Measurements from ENCODE around the gene SATB2.

Gene SATB2
- 0 to 0.36 (median 0.15) reads per million in 4 donors for total RNA-seq

GRCh38 chr2:199457147-199458008 is at the start of gene SATB2:
SATB2 (minus strand) TSS chr2:199457939; CDS start chr2:199456037, 1,902 bp downstream.
- DNase-seq, result no peak

- DNase-seq, result no peak
Measured at GRCh38 chr2:199505755-199506403, 48.1 kb upstream of the SATB2 start.

- no peak for DNase-seq
Measured at GRCh38 chr2:199503148-199503547, 45.4 kb upstream of the SATB2 start.

- DNase-seq, result no peak
Measured at GRCh38 chr2:199499005-199499404, 41.3 kb upstream of the SATB2 start.

GRCh38 chr2:199495147-199495546 is 37.4 kb upstream of the SATB2 start:
- DNase-seq, result no peak

- DNase-seq, result no peak
Measured at GRCh38 chr2:199490049-199490448, 32.3 kb upstream of the SATB2 start.

- peak in 2 of 5 donors; percentile 19 to 27 for DNase-seq
Measured at GRCh38 chr2:199488772-199489400, 31.1 kb upstream of the SATB2 start.

GRCh38 chr2:199485732-199486335 is 28.1 kb upstream of the SATB2 start:
- no peak for DNase-seq

GRCh38 chr2:199484927-199485326 is 27.2 kb upstream of the SATB2 start:
- no peak for DNase-seq

GRCh38 chr2:199480966-199481365 is 23.2 kb upstream of the SATB2 start:
- no peak for DNase-seq

GRCh38 chr2:199477277-199477834 is 19.6 kb upstream of the SATB2 start:
- no peak for DNase-seq

GRCh38 chr2:199471443-199472057 is 13.8 kb upstream of the SATB2 start:
- DNase-seq, result no peak

GRCh38 chr2:199470672-199471442 is 13.1 kb upstream of the SATB2 start:
- no peak for DNase-seq

GRCh38 chr2:199470361-199470671 is 12.6 kb upstream of the SATB2 start:
- DNase-seq, result no peak

GRCh38 chr2:199469514-199470360 is 12.0 kb upstream of the SATB2 start:
- DNase-seq, result no peak

GRCh38 chr2:199468561-199469513 is 11.1 kb upstream of the SATB2 start:
- no peak for DNase-seq

GRCh38 chr2:199467066-199467822 is 9.5 kb upstream of the SATB2 start:
- DNase-seq, result no peak

- DNase-seq, result no peak
Measured at GRCh38 chr2:199466692-199467065, 8.9 kb upstream of the SATB2 start.

All from T-helper 1 cell (primary cell).